Loucy (cell line): ENCODE data around the gene C10orf67.

ENCODE experiments used
- CTCF ChIP-seq: fragments of 200-600 bp; sonication (generic); conservative IDR thresholded peaks from 2 replicates; pipeline ENCODE4 v1.5.1; 2014; ENCODE audit warnings: mild to moderate bottlenecking, antibody characterized with exemption, low read length
- EZH2phosphoT487 ChIP-seq: fragments of 200-600 bp; IDR thresholded peaks from 2 replicates; pipeline ENCODE4 v1.6.1; 2018; ENCODE audit warnings: antibody characterized with exemption, mild to moderate bottlenecking, moderate library complexity, borderline replicate concordance

- TF ChIP-seq CTCF (no peak), EZH2phosphoT487 (no peak)
Observed at GRCh38 chr10:23198610-23198939, 146.0 kb downstream of the C10orf67 start.
